HEK293 (cell line): ENCODE data around the gene CDC42EP1.

ENCODE experiments used
- ZNF138 ChIP-seq: fragments of 450-650 bp; formaldehyde crosslinking; IDR thresholded peaks from 2 replicates; pipeline ENCODE4 v1.5.1; 2016; ENCODE audit warnings: missing biosample characterization, missing genetic modification characterization, borderline replicate concordance
- ZNF335 ChIP-seq: fragments of 450-650 bp; formaldehyde crosslinking; conservative IDR thresholded peaks from 2 replicates; pipeline ENCODE4 v1.5.1; 2016; ENCODE audit warnings: missing biosample characterization, missing genetic modification characterization

- TF ChIP-seq ZNF335 (no peak), ZNF138 (no peak)
Measured at GRCh38 chr22:37599153-37599552, 38.9 kb downstream of the CDC42EP1 start.
